T-helper 2 cell treated with Interferon-gamma antibody and Interleukin-4, amounts not matched to agents 5 μg/mL and 100 μg/mL, for 36 hours (primary cell): ENCODE results near the gene RPL19.
A peak's percentile ranks its signal among the peaks of the same experiment; 100 is the strongest.

Experiments
- DNase-seq: peaks from one replicate; pipeline ENCODE4 v3.0.0; 2021; ENCODE audit warnings: low spot score
- H3K27ac Mint-ChIP-seq: one replicate; pipeline ENCODE4 v1.8.0; 2021; ENCODE audit warnings: mild to moderate bottlenecking, mixed read lengths
- H3K27me3 Mint-ChIP-seq: one replicate; pipeline ENCODE4 v1.8.0; 2021; ENCODE audit warnings: low read depth, mixed read lengths
- H3K36me3 Mint-ChIP-seq: one replicate; pipeline ENCODE4 v1.8.0; 2021; ENCODE audit warnings: low read depth, mixed read lengths
- H3K4me1 Mint-ChIP-seq: one replicate; pipeline ENCODE4 v1.8.0; 2021; ENCODE audit warnings: low read depth, mixed read lengths
- H3K4me3 Mint-ChIP-seq: one replicate; pipeline ENCODE4 v1.8.0; 2022; ENCODE audit warnings: mild to moderate bottlenecking, moderate library complexity, mixed read lengths
- H3K9me3 Mint-ChIP-seq: one replicate; pipeline ENCODE4 v1.8.0; 2021; ENCODE audit warnings: mixed read lengths

The RPL19 gene

GRCh38 chr17:39181303-39181702 lies 18.8 kb upstream of the RPL19 start:
- Mint-ChIP-seq H3K27me3 (no peaks in the 10 kb centered on the region), H3K9me3 (no peaks in the 10 kb centered on the region), H3K4me3 (no peak overlapping the region)

GRCh38 chr17:39183045-39183444 lies 17.0 kb upstream of the RPL19 start:
- H3K4me3 Mint-ChIP-seq, result no peak overlapping the region

More at GRCh38 chr17:39181303-39181702, 18.8 kb upstream of the RPL19 start:
- Mint-ChIP-seq H3K4me1 (peaks cover 4% of the 10 kb centered on the region), H3K27ac (no peak overlapping the region), H3K36me3 (peaks cover 26% of the 10 kb centered on the region)
- DNase-seq, result no peak

GRCh38 chr17:39183720-39184119 lies 16.4 kb upstream of the RPL19 start:
- no peak overlapping the region for H3K4me3 Mint-ChIP-seq
- H3K9me3 Mint-ChIP-seq, result no peaks in the 10 kb centered on the region
- H3K27me3 Mint-ChIP-seq, result no peaks in the 10 kb centered on the region
- H3K27ac Mint-ChIP-seq, result no peak overlapping the region
- no peak for DNase-seq
- peaks cover 22% of the 10 kb centered on the region for H3K36me3 Mint-ChIP-seq
- peaks cover 4% of the 10 kb centered on the region for H3K4me1 Mint-ChIP-seq

More at GRCh38 chr17:39183045-39183444, 17.0 kb upstream of the RPL19 start:
- Mint-ChIP-seq H3K27ac (no peak overlapping the region), H3K27me3 (no peaks in the 10 kb centered on the region), H3K9me3 (no peaks in the 10 kb centered on the region), H3K36me3 (peaks cover 23% of the 10 kb centered on the region), H3K4me1 (peaks cover 4% of the 10 kb centered on the region)
- no peak for DNase-seq

GRCh38 chr17:39186481-39187002 lies 13.5 kb upstream of the RPL19 start:
- peaks cover 24% of the 10 kb centered on the region for H3K36me3 Mint-ChIP-seq
- no peaks in the 10 kb centered on the region for H3K9me3 Mint-ChIP-seq
- H3K27me3 Mint-ChIP-seq, result no peaks in the 10 kb centered on the region
- peaks cover 4% of the 10 kb centered on the region for H3K4me1 Mint-ChIP-seq
- H3K4me3 Mint-ChIP-seq, result no peak overlapping the region
- no peak overlapping the region for H3K27ac Mint-ChIP-seq
- no peak for DNase-seq

- Mint-ChIP-seq H3K36me3 (peaks cover 26% of the 10 kb centered on the region), H3K27ac (no peak overlapping the region), H3K4me3 (no peak overlapping the region), H3K27me3 (no peaks in the 10 kb centered on the region), H3K9me3 (no peaks in the 10 kb centered on the region), H3K4me1 (peaks cover 4% of the 10 kb centered on the region)
- no peak for DNase-seq
Observed at GRCh38 chr17:39187152-39187830, 12.8 kb upstream of the RPL19 start.

GRCh38 chr17:39191750-39192510 lies 8.2 kb upstream of the RPL19 start:
- Mint-ChIP-seq H3K4me1 (peaks cover 15% of the 10 kb centered on the region), H3K27ac (no peak overlapping the region), H3K9me3 (no peaks in the 10 kb centered on the region), H3K27me3 (no peaks in the 10 kb centered on the region), H3K36me3 (peaks cover 12% of the 10 kb centered on the region), H3K4me3 (no peak overlapping the region)
- no peak for DNase-seq

- H3K36me3 Mint-ChIP-seq, result peaks cover 9% of the 10 kb centered on the region
- no peak overlapping the region for H3K27ac Mint-ChIP-seq
- peaks cover 16% of the 10 kb centered on the region for H3K4me1 Mint-ChIP-seq
- H3K4me3 Mint-ChIP-seq, result no peak overlapping the region
- no peaks in the 10 kb centered on the region for H3K9me3 Mint-ChIP-seq
- DNase-seq, result no peak
- no peaks in the 10 kb centered on the region for H3K27me3 Mint-ChIP-seq
Observed at GRCh38 chr17:39192901-39193300, 7.2 kb upstream of the RPL19 start.

GRCh38 chr17:39193346-39193745 lies 6.7 kb upstream of the RPL19 start:
- no peak for DNase-seq
- Mint-ChIP-seq H3K9me3 (no peaks in the 10 kb centered on the region), H3K4me3 (no peak overlapping the region), H3K4me1 (peaks cover 21% of the 10 kb centered on the region), H3K27me3 (no peaks in the 10 kb centered on the region), H3K36me3 (peaks cover 9% of the 10 kb centered on the region), H3K27ac (no peak overlapping the region)

GRCh38 chr17:39194089-39194984 lies 5.7 kb upstream of the RPL19 start:
- no peak overlapping the region for H3K27ac Mint-ChIP-seq
- peaks cover 9% of the 10 kb centered on the region for H3K36me3 Mint-ChIP-seq
- H3K4me3 Mint-ChIP-seq, result no peak overlapping the region
- no peak for DNase-seq
- H3K4me1 Mint-ChIP-seq, result peaks cover 27% of the 10 kb centered on the region
- H3K9me3 Mint-ChIP-seq, result no peaks in the 10 kb centered on the region
- no peaks in the 10 kb centered on the region for H3K27me3 Mint-ChIP-seq

- Mint-ChIP-seq H3K9me3 (no peaks in the 10 kb centered on the region), H3K4me1 (peaks cover 30% of the 10 kb centered on the region), H3K4me3 (no peak overlapping the region), H3K27me3 (no peaks in the 10 kb centered on the region), H3K36me3 (peaks cover 11% of the 10 kb centered on the region), H3K27ac (no peak overlapping the region)
- no peak for DNase-seq
Observed at GRCh38 chr17:39194985-39195524, 5.0 kb upstream of the RPL19 start.

GRCh38 chr17:39195568-39196160 lies 4.4 kb upstream of the RPL19 start:
- no peaks in the 10 kb centered on the region for H3K27me3 Mint-ChIP-seq
- no peaks in the 10 kb centered on the region for H3K9me3 Mint-ChIP-seq
- no peak for DNase-seq
- H3K36me3 Mint-ChIP-seq, result peaks cover 15% of the 10 kb centered on the region
- peak overlapping the region; percentile 76 for H3K4me3 Mint-ChIP-seq
- H3K27ac Mint-ChIP-seq, result peak overlapping the region; percentile 64
- H3K4me1 Mint-ChIP-seq, result peaks cover 30% of the 10 kb centered on the region

GRCh38 chr17:39196241-39196807 lies 3.8 kb upstream of the RPL19 start:
- H3K4me1 Mint-ChIP-seq, result peaks cover 34% of the 10 kb centered on the region
- H3K9me3 Mint-ChIP-seq, result no peaks in the 10 kb centered on the region
- no peak for DNase-seq
- H3K27ac Mint-ChIP-seq, result peak overlapping the region; percentile 51
- H3K4me3 Mint-ChIP-seq, result peak overlapping the region; percentile 76
- H3K27me3 Mint-ChIP-seq, result no peaks in the 10 kb centered on the region
- H3K36me3 Mint-ChIP-seq, result peaks cover 21% of the 10 kb centered on the region

- DNase-seq, result no peak
- Mint-ChIP-seq H3K4me1 (peaks cover 38% of the 10 kb centered on the region), H3K4me3 (peak overlapping the region; percentile 82), H3K9me3 (no peaks in the 10 kb centered on the region), H3K36me3 (peaks cover 23% of the 10 kb centered on the region), H3K27ac (peak overlapping the region; percentile 44), H3K27me3 (no peaks in the 10 kb centered on the region)
Observed at GRCh38 chr17:39196808-39197291, 3.2 kb upstream of the RPL19 start.
